Heart left ventricle (tissue), 13 donors: ENCODE results near the gene MAP10.

Experiments used
- CTCF ChIP-seq, 12 donors: fragments of 200-600 bp; sonication (generic) in 4 of 12; IDR thresholded peaks; one replicate each; pipeline versions ENCODE4 v1.5.0 to v1.8.0; 2018 to 2022; ENCODE audit warnings: antibody characterized with exemption in 12 of 12, mild to moderate bottlenecking in 5 of 12
- POLR2A ChIP-seq, 2 donors: fragments of 450-650 bp; IDR thresholded peaks; one replicate each; pipeline ENCODE4 v1.6.1; 2017; ENCODE audit warnings: antibody characterized with exemption in 2 of 2, mild to moderate bottlenecking in 2 of 2, moderate library complexity in 2 of 2
- donor health status: ischemic (EF 13 %, LVEDD 7.1; RV severe dilation, severe dysfunction).
- donor health status: DM: no; HTN: yes; CAD: no.
- donor health status: DM: no; HTN: no; CAD: no.
- donor health status: ischemic (EF 25% LVEDD 6.9; RV normal size, moderate dysfunction).
- donor health status: ischemic (EF 25% LVEDD 5.7; RV mildly dilated, moderate dysfunction).
- donor health status: ischemic (EF 35%, LVEDD 5.7; RV mildly dilated, moderate dysfunction).
- donor health status: nonischemic (EF 11% LVEDD 7.7; RV severe dilation, severe dysfunction).
- donor health status: DM: yes; HTN: yes; CAD: no.
- donor health status: PGD.
- donor health status: ischemic (EF 29% LVEDD 5.4; RV normal size, mild dysfunction).
- donor health status: nonischemic (EF 23%, LVEDD 6.1; RV moderate dilation, normal function).

DNA sequence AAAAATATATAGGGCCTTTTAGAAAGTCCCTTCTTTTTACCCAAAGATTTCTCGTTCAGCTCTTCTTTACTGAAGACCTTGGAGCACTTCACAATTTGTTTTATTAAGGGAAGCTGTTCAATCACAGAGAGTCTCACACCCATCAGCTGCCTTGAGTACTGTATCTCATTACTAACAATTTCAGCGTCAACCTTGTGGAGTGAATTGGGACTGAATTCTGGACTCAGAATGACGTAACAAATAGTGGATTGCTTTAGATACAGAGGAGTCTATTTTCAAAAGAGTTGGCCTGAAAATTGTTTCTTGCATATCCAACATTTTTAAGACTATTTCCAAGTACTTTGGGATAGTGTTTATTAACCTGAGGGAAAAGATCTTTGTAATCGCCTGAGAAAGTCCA lies 7.9 kb downstream of the MAP10 start:
- TF ChIP-seq CTCF (IDR thresholded peaks at IDR 0.05) (no peak), POLR2A (IDR thresholded peaks at IDR 0.05) (no peak)
